DMS 273 (cell line): Measurements from ENCODE around the gene CHST12.
"Not testable (repeated sequence)": the region's sequence is repeated elsewhere in the genome, so short reads cannot be mapped to it uniquely, and the experiment has no call there.

ENCODE experiments used
- DNase-seq: peaks from one replicate; lab custom pipeline; 2025; ENCODE audit not compliant: unreplicated experiment; lab: John Stamatoyannopoulos, UW

Gene CHST12

GRCh38 chr7:2377492-2377891 is 25.9 kb upstream of the CHST12 start:
- not testable (repeated sequence) for DNase-seq

DNA sequence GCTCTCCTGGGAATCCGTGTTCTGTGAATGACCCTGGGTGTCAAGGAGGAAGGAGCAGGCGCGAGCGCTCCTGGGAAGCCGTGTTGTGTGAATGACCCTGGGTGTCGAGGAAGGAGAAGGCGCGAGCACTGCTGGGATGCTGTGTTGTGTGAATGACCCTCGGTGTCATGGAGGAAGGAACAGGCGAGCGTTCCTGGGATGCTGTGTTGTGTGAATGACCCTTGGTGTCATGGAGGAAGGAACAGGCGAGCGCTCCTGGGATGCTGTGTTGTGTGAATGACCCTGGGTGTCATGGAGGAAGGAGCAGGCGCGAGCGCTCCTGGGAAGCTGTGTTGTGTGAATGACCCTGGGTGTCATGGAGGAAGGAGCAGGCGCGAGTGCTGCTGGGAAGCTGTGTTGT is 25.3 kb upstream of the CHST12 start:
- not testable (repeated sequence) for DNase-seq

DNA sequence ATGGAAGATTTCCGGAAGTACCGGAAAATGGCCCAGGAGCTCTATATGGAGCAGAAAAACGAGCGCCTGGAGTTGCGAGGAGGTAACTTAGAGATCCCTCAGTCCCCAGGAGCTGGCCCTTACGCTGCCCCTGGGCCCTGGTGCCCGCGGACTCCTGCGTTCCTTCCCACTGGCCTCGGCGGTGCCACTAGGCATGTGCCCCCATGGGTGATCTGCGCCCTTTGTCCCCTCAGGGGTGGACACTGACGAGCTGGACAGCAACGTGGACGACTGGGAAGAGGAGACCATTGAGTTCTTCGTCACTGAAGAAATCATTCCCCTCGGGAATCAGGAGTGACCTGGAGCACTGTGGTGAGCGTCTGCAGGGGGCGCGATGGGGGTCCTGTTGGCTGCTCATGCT is 24.2 kb upstream of the CHST12 start:
- DNase-seq, result no peak

- DNase-seq, result no peak
Measured at GRCh38 chr7:2379821-2380450, 23.5 kb upstream of the CHST12 start.

DNA sequence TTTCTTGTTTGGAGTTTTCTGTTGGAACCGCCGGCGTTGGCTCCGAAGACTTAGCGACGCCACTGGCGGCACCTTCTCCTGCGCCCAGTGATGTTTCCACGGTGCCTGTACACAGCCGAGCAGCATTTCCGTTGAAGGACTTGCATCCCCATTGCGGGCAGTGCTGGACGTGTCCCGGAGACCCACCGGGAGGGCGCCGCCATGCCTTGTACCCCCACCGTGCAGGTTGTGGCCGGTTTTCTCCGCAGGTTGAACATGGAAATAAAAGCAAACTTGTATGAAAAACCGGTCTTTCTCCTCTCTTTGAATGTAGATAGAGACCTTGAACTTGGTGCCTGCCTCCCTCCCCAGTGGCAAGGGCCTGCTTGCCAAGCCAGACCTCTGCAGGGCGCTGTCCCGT is 22.9 kb upstream of the CHST12 start:
- no peak for DNase-seq

GRCh38 chr7:2381227-2381626 is 22.2 kb upstream of the CHST12 start:
- no peak for DNase-seq

- DNase-seq, result no peak
Measured at GRCh38 chr7:2381881-2382509, 21.4 kb upstream of the CHST12 start.

GRCh38 chr7:2383543-2384274 is 19.7 kb upstream of the CHST12 start:
- peak; percentile 77 for DNase-seq

- DNase-seq, result no peak
Measured at GRCh38 chr7:2384354-2385243, 18.8 kb upstream of the CHST12 start.

- DNase-seq, result not testable (repeated sequence)
Measured at GRCh38 chr7:2386122-2386521, 17.3 kb upstream of the CHST12 start.

GRCh38 chr7:2386964-2387669 is 16.3 kb upstream of the CHST12 start:
- DNase-seq, result peak; percentile 56

GRCh38 chr7:2387897-2388636 is 15.3 kb upstream of the CHST12 start:
- DNase-seq, result no peak

DNA sequence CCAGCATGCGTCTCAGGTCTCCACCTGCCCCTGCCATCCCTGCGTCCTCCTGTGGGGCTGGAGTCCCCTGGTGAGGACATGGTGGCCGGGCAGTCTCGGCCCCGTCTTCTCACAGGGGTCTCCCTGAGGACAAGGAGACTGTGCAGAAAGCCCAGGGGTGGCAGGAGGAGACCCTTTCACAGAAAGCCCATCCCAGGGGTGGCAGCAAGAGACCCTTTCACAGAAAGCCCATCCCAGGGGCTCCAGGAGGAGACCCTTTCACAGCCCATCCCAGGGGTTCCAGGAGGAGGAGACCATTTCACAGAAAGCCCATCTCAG is 14.8 kb upstream of the CHST12 start:
- no peak for DNase-seq

- DNase-seq, result not testable (repeated sequence)
Measured at GRCh38 chr7:2390020-2390816, 13.2 kb upstream of the CHST12 start.

DNA sequence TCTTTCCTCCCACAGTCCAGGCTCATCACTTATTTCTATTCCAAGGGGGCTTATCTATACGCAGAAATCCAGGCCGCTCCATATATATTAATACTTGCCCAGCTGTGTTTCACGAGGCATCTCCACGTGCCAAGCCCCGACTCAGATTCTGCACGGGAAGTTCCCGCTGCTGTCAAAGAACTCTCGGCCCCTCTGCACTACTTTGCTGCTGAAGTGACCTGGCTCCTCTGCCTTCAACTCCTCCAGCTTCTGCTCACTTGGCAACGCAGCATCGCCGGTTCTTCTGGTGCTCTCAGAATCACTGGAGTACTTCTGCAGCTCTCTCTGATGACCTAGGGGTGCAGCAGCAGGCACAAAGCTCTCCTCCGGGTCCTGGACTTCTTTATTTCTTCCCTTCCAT is 9.7 kb upstream of the CHST12 start:
- no peak for DNase-seq

- DNase-seq, result no peak
Measured at GRCh38 chr7:2394566-2395082, 8.8 kb upstream of the CHST12 start.

GRCh38 chr7:2398506-2398905 is 4.9 kb upstream of the CHST12 start:
- no peak for DNase-seq

GRCh38 chr7:2399848-2400587 is 3.4 kb upstream of the CHST12 start:
- DNase-seq, result peak; percentile 83

DNA sequence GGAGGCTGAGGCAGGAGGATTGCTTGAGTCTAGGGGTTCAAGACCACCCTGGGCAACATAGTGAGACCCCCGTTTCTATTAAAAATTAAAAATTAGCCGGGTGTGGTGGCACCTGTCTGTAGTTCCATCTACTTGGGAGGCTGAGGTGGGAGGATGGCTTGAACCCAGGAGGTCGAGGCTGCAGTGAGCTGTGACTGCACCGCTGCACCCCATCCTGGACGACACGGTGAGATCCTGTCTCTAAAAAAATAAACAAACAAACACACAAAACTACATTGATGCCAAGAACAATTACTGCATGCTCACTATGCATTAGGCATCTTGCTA is 761 bp upstream of the CHST12 start:
- DNase-seq, result no peak
